ENCODE measurements around the gene S100A13. TPM values are rescaled to one million over a fixed set of nuclear protein-coding genes. Genes with fewer than 3 reads are reported as not detected.
A peak's percentile ranks its signal among the peaks of the same experiment; 100 is the strongest.

S100A13 gene
- polyA plus RNA-seq, 4 donors, result 50.1 to 132 (median 83.1) TPM

DNA sequence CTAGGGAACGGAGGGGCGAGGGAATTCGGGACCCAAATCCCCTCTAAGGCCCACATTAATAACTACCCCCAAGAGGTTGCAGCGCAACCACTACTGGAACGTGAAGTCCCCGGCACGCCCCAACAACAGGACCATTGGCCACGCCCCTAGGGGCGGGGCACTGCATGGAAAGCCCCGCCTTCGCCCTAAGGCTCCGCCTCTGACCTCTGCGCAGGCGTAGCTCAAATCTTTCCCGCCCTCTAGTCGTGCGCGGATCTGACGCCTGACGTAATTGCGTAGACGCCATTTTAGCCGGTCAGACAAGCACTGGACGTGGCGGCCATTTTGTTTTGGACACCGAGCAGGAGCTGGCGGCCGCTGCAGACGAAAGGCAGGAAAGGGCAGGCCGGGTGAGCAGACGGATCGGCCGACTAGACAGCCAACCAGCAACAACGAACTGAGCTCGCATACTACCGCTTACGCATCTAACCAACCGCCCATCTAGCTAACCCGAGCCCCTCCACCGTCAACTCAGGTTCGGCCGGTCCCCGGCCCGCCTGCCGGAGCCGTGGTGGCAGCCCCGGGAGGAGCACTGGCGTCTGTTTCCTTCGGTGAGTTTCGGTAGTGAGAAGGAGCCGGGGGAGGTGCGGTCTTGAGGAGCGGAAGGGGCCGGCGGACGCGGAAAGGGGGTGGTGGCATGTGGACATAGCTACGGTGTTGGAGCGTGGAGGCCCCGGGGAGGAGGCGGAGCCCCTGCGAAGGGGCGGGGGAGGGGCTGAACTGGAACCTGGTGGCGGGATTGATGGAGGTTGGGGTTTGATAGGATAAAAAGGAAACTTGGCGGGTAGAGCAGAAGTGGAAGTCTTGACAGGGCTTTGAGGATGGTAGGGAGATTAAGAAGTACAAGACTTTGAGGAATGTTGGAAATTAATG, 6.7 kb upstream of the S100A13 start, which contains the start of gene CHTOP:
CHTOP (plus strand) TSS at position 313 of the 912 bp plus-strand sequence. CDS start 2,523 bp downstream, outside the sequence.
- DNase-seq (peak; percentile 99), FAIRE-seq (no peak)
- WGBS, 3 donors, result 2 to 4% (median 3%) methylated on average over 64 to 65 of the region's 65 CpGs
- Histone ChIP-seq H3K27ac (ENCODE audit: low read depth in 1 of 3, low read length in 2 of 3) (peak within 1 kb of the TSS; percentile 94 to 100 (median 98)), H3K9me3 (ENCODE audit: control insufficient read depth in 2 of 2, insufficient read depth in 1 of 2, low read depth in 1 of 2, low read length in 1 of 2) (no peaks in the 10 kb centered on the region), H3K36me3 (ENCODE audit: control insufficient read depth in 3 of 3, insufficient read depth in 2 of 3, low read depth in 1 of 3, low read length in 3 of 3) (peaks cover 7 to 32% (median 10%) of the 10 kb centered on the region in 3 donors), H3K4me3 (ENCODE audit: low read depth in 1 of 3, low read length in 3 of 3) (peak within 1 kb of the TSS; percentile 66 to 82 (median 74)), H3K4me1 (ENCODE audit: control insufficient read depth in 3 of 3, insufficient read depth in 2 of 3, low read depth in 1 of 3, low read length in 2 of 3) (peaks cover 6 to 60% (median 7%) of the 10 kb centered on the region in 3 donors), H3K27me3 (ENCODE audit: control insufficient read depth in 3 of 3, insufficient read depth in 3 of 3, low read length in 3 of 3) (no peaks in the 10 kb centered on the region)

DNA sequence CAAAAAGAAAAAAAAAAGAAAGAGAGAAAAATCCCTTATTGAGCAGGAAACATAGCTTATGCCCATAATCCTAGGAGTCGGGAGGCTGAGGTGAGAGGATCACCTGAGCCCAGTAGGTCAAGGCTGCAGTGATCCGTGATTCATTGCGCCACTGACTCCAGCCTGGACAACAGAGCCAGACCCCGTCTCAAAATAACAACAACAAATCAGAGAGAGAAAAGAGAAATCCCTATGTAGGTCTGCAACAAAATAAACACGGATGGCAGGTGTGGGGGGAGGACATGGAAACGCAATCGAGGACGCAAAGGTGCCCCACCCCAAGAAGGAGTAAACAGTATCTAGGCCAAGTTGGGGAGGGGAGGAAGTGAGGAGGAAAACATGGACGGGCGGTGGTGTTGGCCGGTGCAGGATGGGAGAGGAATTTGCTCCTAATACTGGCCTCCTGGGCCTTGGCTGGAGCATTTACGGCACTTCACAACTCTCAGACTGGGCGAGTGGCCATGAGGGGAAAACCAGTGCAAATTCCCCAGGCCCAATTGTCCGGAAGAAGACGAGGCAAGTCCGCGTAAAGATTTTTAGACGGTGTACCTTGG, 6.0 kb upstream of the S100A13 start:
- Histone ChIP-seq H3K27ac (ENCODE audit: low read depth in 1 of 3, low read length in 2 of 3) (peak overlapping the region in 2 of 3 donors; percentile 98 to 100), H3K9me3 (ENCODE audit: control insufficient read depth in 2 of 2, insufficient read depth in 1 of 2, low read depth in 1 of 2, low read length in 1 of 2) (no peaks in the 10 kb centered on the region), H3K4me3 (ENCODE audit: low read depth in 1 of 3, low read length in 3 of 3) (peak overlapping the region in 1 of 3 donors; percentile 82), H3K36me3 (ENCODE audit: control insufficient read depth in 3 of 3, insufficient read depth in 2 of 3, low read depth in 1 of 3, low read length in 3 of 3) (peaks cover 3 to 27% (median 10%) of the 10 kb centered on the region in 3 donors), H3K4me1 (ENCODE audit: control insufficient read depth in 3 of 3, insufficient read depth in 2 of 3, low read depth in 1 of 3, low read length in 2 of 3) (peaks cover 6 to 65% (median 7%) of the 10 kb centered on the region in 3 donors), H3K27me3 (ENCODE audit: control insufficient read depth in 3 of 3, insufficient read depth in 3 of 3, low read length in 3 of 3) (no peaks in the 10 kb centered on the region)
- FAIRE-seq (no peak), DNase-seq (peak in 1 of 2 donors; percentile 69)
- 37 to 59% (median 44%) methylated on average over 18 of the region's 18 CpGs for WGBS, 3 donors

DNA sequence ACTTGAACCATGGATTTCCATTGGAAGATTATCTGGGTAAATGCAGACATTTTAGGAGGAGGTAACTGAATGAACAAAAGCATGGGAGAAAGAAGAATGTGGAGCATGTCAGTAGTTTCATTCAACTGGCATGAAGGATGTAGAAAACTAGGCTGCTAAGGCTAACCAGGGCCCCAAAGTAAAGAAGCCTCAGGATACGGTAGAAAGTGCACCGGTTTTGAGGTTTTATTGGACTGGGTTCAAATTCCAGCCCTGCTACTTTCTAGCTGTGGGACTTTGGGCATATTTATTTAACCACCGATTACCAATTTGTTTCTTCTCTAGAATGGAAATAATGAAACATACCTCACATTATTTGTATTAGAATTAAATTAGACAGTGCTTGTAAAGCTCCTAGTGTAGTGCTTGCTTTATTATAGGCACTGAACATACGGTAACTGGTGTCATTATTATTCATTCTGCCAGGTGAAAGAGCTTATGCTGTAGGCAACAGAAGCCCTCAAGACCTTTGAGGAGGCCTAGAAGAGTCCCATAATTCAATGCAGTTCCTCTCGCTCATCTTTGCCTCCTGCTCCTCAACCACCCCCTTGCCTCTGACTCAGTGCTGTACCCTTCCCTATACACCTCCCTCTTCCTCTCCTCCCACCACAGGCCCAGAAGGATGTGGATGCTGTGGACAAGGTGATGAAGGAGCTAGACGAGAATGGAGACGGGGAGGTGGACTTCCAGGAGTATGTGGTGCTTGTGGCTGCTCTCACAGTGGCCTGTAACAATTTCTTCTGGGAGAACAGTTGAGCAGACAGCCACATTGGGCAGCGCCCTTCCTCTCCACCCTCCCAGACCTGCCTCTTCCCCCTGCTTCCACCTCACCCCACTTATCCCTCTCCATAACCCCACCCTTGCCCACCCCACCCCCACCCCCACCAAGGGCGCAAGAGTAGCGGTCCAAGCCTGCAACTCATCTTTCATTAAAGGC, 4.0 kb upstream of the S100A13 start:
- H3K4me1 ChIP-seq (ENCODE audit: control insufficient read depth in 3 of 3, insufficient read depth in 2 of 3, low read depth in 1 of 3, low read length in 2 of 3), result peaks cover 4 to 72% (median 7%) of the 10 kb centered on the region in 3 donors

DNA sequence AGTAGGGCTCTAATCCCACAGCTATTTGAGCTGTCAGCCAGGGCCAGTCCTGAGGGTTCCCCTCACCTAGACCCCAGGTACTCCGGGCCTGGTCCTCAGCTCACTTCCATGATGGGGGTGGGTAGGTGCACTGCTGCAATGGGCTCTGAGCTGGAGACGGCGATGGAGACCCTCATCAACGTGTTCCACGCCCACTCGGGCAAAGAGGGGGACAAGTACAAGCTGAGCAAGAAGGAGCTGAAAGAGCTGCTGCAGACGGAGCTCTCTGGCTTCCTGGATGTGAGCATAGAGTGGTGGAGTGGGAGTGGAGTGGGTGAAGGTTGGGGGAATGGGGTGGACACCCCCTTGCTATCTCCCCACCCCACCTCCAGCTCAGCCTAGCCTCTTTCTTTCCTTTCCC, 3.1 kb upstream of the S100A13 start:
- WGBS, 3 donors, result 86 to 89% (median 88%) methylated on average over 7 of the region's 7 CpGs
- no peaks in the 10 kb centered on the region for H3K9me3 ChIP-seq (ENCODE audit: control insufficient read depth in 2 of 2, insufficient read depth in 1 of 2, low read depth in 1 of 2, low read length in 1 of 2)
- FAIRE-seq (no peak), DNase-seq (no peak)
- no peaks in the 10 kb centered on the region for H3K27me3 ChIP-seq (ENCODE audit: control insufficient read depth in 3 of 3, insufficient read depth in 3 of 3, low read length in 3 of 3)
- peaks cover 3 to 69% (median 3%) of the 10 kb centered on the region in 3 donors for H3K4me1 ChIP-seq (ENCODE audit: control insufficient read depth in 3 of 3, insufficient read depth in 2 of 3, low read depth in 1 of 3, low read length in 2 of 3)
- H3K36me3 ChIP-seq (ENCODE audit: control insufficient read depth in 3 of 3, insufficient read depth in 2 of 3, low read depth in 1 of 3, low read length in 3 of 3), result peaks cover 0 to 7% (median 0%) of the 10 kb centered on the region in 3 donors
- peak overlapping the region in 1 of 3 donors; percentile 62 for H3K27ac ChIP-seq (ENCODE audit: low read depth in 1 of 3, low read length in 2 of 3)
- no peak overlapping the region for H3K4me3 ChIP-seq (ENCODE audit: low read depth in 1 of 3, low read length in 3 of 3)

More for the DNA sequence above, 4.0 kb upstream of the S100A13 start:
- Histone ChIP-seq H3K4me3 (ENCODE audit: low read depth in 1 of 3, low read length in 3 of 3) (no peak overlapping the region), H3K27ac (ENCODE audit: low read depth in 1 of 3, low read length in 2 of 3) (peak overlapping the region in 2 of 3 donors; percentile 40 to 62), H3K27me3 (ENCODE audit: control insufficient read depth in 3 of 3, insufficient read depth in 3 of 3, low read length in 3 of 3) (no peaks in the 10 kb centered on the region), H3K36me3 (ENCODE audit: control insufficient read depth in 3 of 3, insufficient read depth in 2 of 3, low read depth in 1 of 3, low read length in 3 of 3) (peaks cover 0 to 12% (median 4%) of the 10 kb centered on the region in 3 donors), H3K9me3 (ENCODE audit: control insufficient read depth in 2 of 2, insufficient read depth in 1 of 2, low read depth in 1 of 2, low read length in 1 of 2) (no peaks in the 10 kb centered on the region)
- WGBS, 3 donors, result 58 to 73% (median 65%) methylated on average over 10 of the region's 10 CpGs
- DNase-seq (peak; percentile 66 to 67), FAIRE-seq (no peak)

DNA sequence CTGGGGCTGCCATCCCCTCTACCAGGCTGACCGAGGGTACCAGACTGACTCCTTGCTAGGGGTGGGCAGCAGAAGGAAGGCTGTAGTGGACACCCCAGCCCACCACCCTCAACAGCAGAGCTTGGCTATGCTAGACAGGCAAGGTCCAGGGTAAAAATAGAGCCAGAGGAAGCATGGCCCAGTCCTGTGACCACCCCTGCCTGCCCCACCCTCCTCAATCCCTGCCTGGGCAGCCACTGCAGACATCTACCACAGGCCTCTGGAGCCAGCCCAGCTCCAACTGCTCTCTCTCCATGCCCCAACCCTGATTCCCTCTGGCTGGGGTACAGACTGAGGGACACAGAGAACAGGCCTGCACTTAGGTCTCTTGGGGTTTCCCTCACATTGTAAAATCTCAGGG, 2.7 kb upstream of the S100A13 start:
- WGBS, 3 donors, result 91 to 100% (median 100%) methylated on average over 1 of the region's 1 CpG
- Histone ChIP-seq H3K27me3 (ENCODE audit: control insufficient read depth in 3 of 3, insufficient read depth in 3 of 3, low read length in 3 of 3) (no peaks in the 10 kb centered on the region), H3K27ac (ENCODE audit: low read depth in 1 of 3, low read length in 2 of 3) (peak overlapping the region in 1 of 3 donors; percentile 6), H3K9me3 (ENCODE audit: control insufficient read depth in 2 of 2, insufficient read depth in 1 of 2, low read depth in 1 of 2, low read length in 1 of 2) (no peaks in the 10 kb centered on the region), H3K36me3 (ENCODE audit: control insufficient read depth in 3 of 3, insufficient read depth in 2 of 3, low read depth in 1 of 3, low read length in 3 of 3) (peaks cover 0 to 8% (median 0%) of the 10 kb centered on the region in 3 donors), H3K4me3 (ENCODE audit: low read depth in 1 of 3, low read length in 3 of 3) (no peak overlapping the region), H3K4me1 (ENCODE audit: control insufficient read depth in 3 of 3, insufficient read depth in 2 of 3, low read depth in 1 of 3, low read length in 2 of 3) (peaks cover 3 to 69% (median 3%) of the 10 kb centered on the region in 3 donors)
- DNase-seq (no peak), FAIRE-seq (no peak)

GRCh38 chr1:153629343-153629665, 2.0 kb upstream of the S100A13 start:
- H3K36me3 ChIP-seq (ENCODE audit: control insufficient read depth in 3 of 3, insufficient read depth in 2 of 3, low read depth in 1 of 3, low read length in 3 of 3), result peaks cover 0 to 14% (median 0%) of the 10 kb centered on the region in 3 donors
- H3K9me3 ChIP-seq (ENCODE audit: control insufficient read depth in 2 of 2, insufficient read depth in 1 of 2, low read depth in 1 of 2, low read length in 1 of 2), result no peaks in the 10 kb centered on the region
- H3K27me3 ChIP-seq (ENCODE audit: control insufficient read depth in 3 of 3, insufficient read depth in 3 of 3, low read length in 3 of 3), result no peaks in the 10 kb centered on the region
- DNase-seq, result no peak
- no peak overlapping the region for H3K27ac ChIP-seq (ENCODE audit: low read depth in 1 of 3, low read length in 2 of 3)
- no peak for FAIRE-seq
- H3K4me3 ChIP-seq (ENCODE audit: low read depth in 1 of 3, low read length in 3 of 3), result no peak overlapping the region
- 69 to 80% (median 79%) methylated on average over 5 of the region's 5 CpGs for WGBS, 3 donors
- H3K4me1 ChIP-seq (ENCODE audit: control insufficient read depth in 3 of 3, insufficient read depth in 2 of 3, low read depth in 1 of 3, low read length in 2 of 3), result peaks cover 3 to 69% (median 3%) of the 10 kb centered on the region in 3 donors

DNA sequence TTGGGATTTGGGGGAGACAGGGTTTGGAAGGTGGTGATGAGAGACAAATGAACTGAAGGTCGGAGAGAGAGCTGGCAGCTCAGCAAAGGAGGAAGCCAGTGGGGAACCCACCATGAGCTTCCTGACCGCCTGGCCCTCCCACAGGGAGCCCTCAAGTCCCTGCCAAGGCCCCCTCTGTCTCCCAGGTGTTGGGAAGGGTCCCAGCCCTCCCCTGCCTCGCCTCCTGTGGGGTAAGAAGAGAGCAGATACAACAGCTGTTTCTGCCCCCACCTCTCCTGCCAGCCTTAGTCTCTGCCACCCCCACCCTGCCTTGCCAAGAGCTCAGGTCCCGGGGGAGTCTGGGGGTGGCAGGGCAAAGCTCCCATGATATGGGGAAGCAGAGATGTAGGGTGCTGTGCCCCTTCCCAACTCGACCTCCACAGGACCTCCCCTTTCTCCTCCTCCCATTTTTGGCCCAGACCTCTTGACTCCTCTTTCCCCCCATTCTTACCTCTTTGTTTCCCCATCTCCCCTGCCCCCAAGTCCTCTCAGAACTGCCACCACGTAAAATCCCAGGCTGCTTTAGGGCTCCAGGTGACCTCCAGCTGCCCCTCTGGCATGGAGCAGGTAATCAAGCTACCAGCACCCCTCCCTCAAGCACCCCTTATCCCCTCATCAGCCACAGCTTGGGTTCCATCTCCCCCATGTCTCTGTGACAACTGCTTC, 1.5 kb upstream of the S100A13 start:
- FAIRE-seq, result no peak
- H3K4me3 ChIP-seq (ENCODE audit: low read depth in 1 of 3, low read length in 3 of 3), result no peak overlapping the region
- H3K4me1 ChIP-seq (ENCODE audit: control insufficient read depth in 3 of 3, insufficient read depth in 2 of 3, low read depth in 1 of 3, low read length in 2 of 3), result peaks cover 3 to 69% (median 3%) of the 10 kb centered on the region in 3 donors
- H3K27ac ChIP-seq (ENCODE audit: low read depth in 1 of 3, low read length in 2 of 3), result no peak overlapping the region
- no peak for DNase-seq
- H3K9me3 ChIP-seq (ENCODE audit: control insufficient read depth in 2 of 2, insufficient read depth in 1 of 2, low read depth in 1 of 2, low read length in 1 of 2), result no peaks in the 10 kb centered on the region
- no peaks in the 10 kb centered on the region for H3K27me3 ChIP-seq (ENCODE audit: control insufficient read depth in 3 of 3, insufficient read depth in 3 of 3, low read length in 3 of 3)
- 69 to 81% (median 77%) methylated on average over 6 of the region's 6 CpGs for WGBS, 3 donors
- peaks cover 0 to 14% (median 0%) of the 10 kb centered on the region in 3 donors for H3K36me3 ChIP-seq (ENCODE audit: control insufficient read depth in 3 of 3, insufficient read depth in 2 of 3, low read depth in 1 of 3, low read length in 3 of 3)
